Mesendoderm (in vitro differentiated cells): ENCODE data around the gene TXLNB. TPM values are rescaled to one million over a fixed set of nuclear protein-coding genes. Genes with fewer than 3 reads are reported as not detected.

Experiments used
- DNase-seq: peaks from one replicate; pipeline ENCODE4 v3.0.0; 2013
- H2AK5ac ChIP-seq: 2 replicates; pipeline ENCODE4 v1.6.1; 2013; ENCODE audit warnings: low read length, inconsistent platforms
- H2BK120ac ChIP-seq: 2 replicates; pipeline ENCODE4 v1.6.1; 2013; ENCODE audit warnings: low read depth, mild to moderate bottlenecking, low read length, moderate library complexity, mixed read lengths
- H2BK15ac ChIP-seq: replicated peaks from 2 replicates; pipeline ENCODE4 v1.6.1; 2013; ENCODE audit warnings: low read depth, mild to moderate bottlenecking, moderate library complexity
- H2BK5ac ChIP-seq: 2 replicates; pipeline ENCODE4 v1.6.1; 2013; ENCODE audit warnings: low read length, inconsistent platforms
- H3K18ac ChIP-seq: 2 replicates; pipeline ENCODE4 v1.6.1; 2013; ENCODE audit warnings: mild to moderate bottlenecking, low read length, mixed read lengths
- H3K23ac ChIP-seq: one replicate; pipeline ENCODE4 v1.6.1; 2013; ENCODE audit warnings: low read length
- H3K27ac ChIP-seq: 2 replicates; pipeline ENCODE4 v1.5.1; 2013; ENCODE audit warnings: low read depth, mild to moderate bottlenecking, inconsistent platforms, low read length, moderate library complexity
- H3K27me3 ChIP-seq: 2 replicates; pipeline ENCODE4 v1.6.1; 2013; ENCODE audit warnings: low read length, control low read depth, mild to moderate bottlenecking, inconsistent platforms; ENCODE audit not compliant: insufficient read depth, poor library complexity
- H3K36me3 ChIP-seq: 2 replicates; pipeline ENCODE4 v1.6.1; 2013; ENCODE audit warnings: low read length, inconsistent platforms; ENCODE audit not compliant: control insufficient read depth, insufficient read depth
- H3K4ac ChIP-seq: one replicate; pipeline ENCODE4 v1.6.1; 2013; ENCODE audit warnings: low read depth, mild to moderate bottlenecking, low read length, moderate library complexity
- H3K4me1 ChIP-seq: 2 replicates; pipeline ENCODE4 v1.6.1; 2013; ENCODE audit warnings: low read depth, low read length, inconsistent platforms; ENCODE audit not compliant: control insufficient read depth
- H3K4me2 ChIP-seq: 2 replicates; pipeline ENCODE4 v1.6.1; 2013; ENCODE audit warnings: low read length
- H3K4me3 ChIP-seq: 2 replicates; pipeline ENCODE4 v1.5.1; 2013; ENCODE audit warnings: mild to moderate bottlenecking, low read length
- H3K56ac ChIP-seq: one replicate; pipeline ENCODE4 v1.6.1; 2013; ENCODE audit warnings: low read length
- H3K79me1 ChIP-seq: 2 replicates; pipeline ENCODE4 v1.6.1; 2013; ENCODE audit warnings: low read length, inconsistent platforms
- H3K79me2 ChIP-seq: 2 replicates; pipeline ENCODE4 v1.6.1; 2013; ENCODE audit warnings: mild to moderate bottlenecking, low read length; ENCODE audit not compliant: control insufficient read depth, insufficient read depth
- H3K9ac ChIP-seq: 2 replicates; pipeline ENCODE4 v1.6.1; 2013; ENCODE audit warnings: low read length, inconsistent platforms
- H4K5ac ChIP-seq: one replicate; pipeline ENCODE4 v1.6.1; 2013; ENCODE audit warnings: low read length
- H4K8ac ChIP-seq: one replicate; pipeline ENCODE4 v1.6.1; 2013; ENCODE audit warnings: low read depth, mild to moderate bottlenecking, control low read depth, low read length, moderate library complexity
- WGBS: extraction: QIAGEN DNeasy Blood & Tissue Kit; methylation state at CpG from one replicate; pipeline ENCODE4 v1.1.7; 2013; ENCODE audit warnings: low lambda C conversion rate, missing lambda C conversion rate; ENCODE audit not compliant: insufficient coverage; ENCODE audit errors: extremely low coverage; 5-methylcytosine and 5-hydroxymethylcytosine counted together
- polyA plus RNA-seq, 2 experiments: library from polyadenylated mRNA; stranded (reverse); fragments of 200-250 nt; gene quantifications; one replicate each; pipeline ENCODE4 v1.2.3, GENCODE V29; 2013

The TXLNB gene
- 0.04 TPM for polyA plus RNA-seq (2013, experiment 1 of 2)
- polyA plus RNA-seq (2013, experiment 2 of 2): 0.01 TPM

DNA sequence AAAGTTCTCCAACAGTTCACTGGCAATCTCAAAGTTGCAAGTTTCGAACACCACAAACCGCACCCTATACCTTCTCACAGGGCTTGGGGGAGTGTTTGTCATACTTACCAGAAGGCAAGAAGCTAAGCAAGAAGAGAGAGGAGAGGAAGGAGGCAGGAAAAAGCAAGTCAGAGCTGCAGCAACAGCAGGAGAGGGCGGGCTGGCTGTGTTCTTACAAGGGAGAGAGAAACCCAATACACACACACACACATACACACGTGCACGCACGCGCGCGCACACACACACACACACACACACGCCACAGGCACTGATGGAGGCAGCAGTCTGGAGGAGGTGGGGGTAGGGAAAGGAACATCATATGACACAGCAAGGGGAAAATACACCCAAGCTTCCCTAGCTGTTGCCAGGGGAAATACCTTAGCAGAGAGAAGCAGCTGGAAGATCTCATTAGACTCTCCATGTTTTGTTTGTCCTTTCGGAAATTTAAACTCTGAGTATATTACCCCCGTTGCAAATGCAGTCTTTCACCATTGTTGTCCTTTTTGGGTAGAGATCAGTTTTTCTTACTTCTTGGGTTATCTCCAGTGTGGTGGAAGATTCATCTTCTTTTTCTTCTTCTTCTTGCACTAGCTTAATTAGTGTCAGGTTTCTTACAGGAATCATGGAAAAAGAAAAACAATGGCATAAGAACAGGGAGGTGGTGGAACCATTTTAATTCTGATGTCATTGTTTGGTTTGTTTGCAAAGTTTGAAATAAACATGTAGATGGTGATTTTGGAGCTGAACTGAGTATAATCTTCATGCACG is at the start of gene TXLNB:
TXLNB (minus strand) TSS at position 186 of the 807 bp plus-strand sequence. CDS start 3,099 bp downstream, outside the sequence.
- Histone ChIP-seq H3K9ac (no peak within 1 kb of the TSS), H3K18ac (no peak within 1 kb of the TSS), H4K8ac (no peak within 1 kb of the TSS), H2BK120ac (no peak within 1 kb of the TSS), H4K5ac (no peak within 1 kb of the TSS), H2BK15ac (no peak within 1 kb of the TSS), H3K23ac (no peak within 1 kb of the TSS), H3K4me3 (no peak within 1 kb of the TSS), H3K79me1 (no peaks in the 10 kb centered on the region), H2AK5ac (no peak within 1 kb of the TSS), H3K4ac (no peak within 1 kb of the TSS), H3K4me1 (no peaks in the 10 kb centered on the region), H3K56ac (no peak within 1 kb of the TSS), H3K27me3 (no peaks in the 10 kb centered on the region), H3K79me2 (no peaks in the 10 kb centered on the region), H3K27ac (no peak within 1 kb of the TSS), H2BK5ac (no peak within 1 kb of the TSS), H3K36me3 (no peaks in the 10 kb centered on the region), H3K4me2 (no peak within 1 kb of the TSS)
- peak; percentile 48 for DNase-seq
- no CpG with 5 or more reads among the region's 13 CpGs for WGBS

- no peak overlapping the region for H2BK5ac ChIP-seq
- no peaks in the 10 kb centered on the region for H3K79me1 ChIP-seq
- H2AK5ac ChIP-seq: no peak overlapping the region
- no peaks in the 10 kb centered on the region for H3K36me3 ChIP-seq
- no peak overlapping the region for H3K4me2 ChIP-seq
- no peak overlapping the region for H3K4ac ChIP-seq
- H2BK15ac ChIP-seq: no peak overlapping the region
- WGBS: no CpG with 5 or more reads among the region's 2 CpGs
- no peak for DNase-seq
- H3K79me2 ChIP-seq: no peaks in the 10 kb centered on the region
- no peak overlapping the region for H4K5ac ChIP-seq
- H2BK120ac ChIP-seq: no peak overlapping the region
- no peak overlapping the region for H3K18ac ChIP-seq
- H3K9ac ChIP-seq: no peak overlapping the region
- no peak overlapping the region for H3K27ac ChIP-seq
- H3K4me1 ChIP-seq: no peaks in the 10 kb centered on the region
- no peak overlapping the region for H4K8ac ChIP-seq
- H3K23ac ChIP-seq: no peak overlapping the region
- H3K27me3 ChIP-seq: no peaks in the 10 kb centered on the region
- no peak overlapping the region for H3K56ac ChIP-seq
- H3K4me3 ChIP-seq: no peak overlapping the region
Observed at GRCh38 chr6:139341060-139341459, 49.3 kb upstream of the TXLNB start.

GRCh38 chr6:139338795-139339194 is 47.0 kb upstream of the TXLNB start:
- DNase-seq: no peak
- H3K23ac ChIP-seq: no peak overlapping the region
- no peak overlapping the region for H4K5ac ChIP-seq
- no peaks in the 10 kb centered on the region for H3K36me3 ChIP-seq
- H3K79me1 ChIP-seq: no peaks in the 10 kb centered on the region
- no peak overlapping the region for H4K8ac ChIP-seq
- no peak overlapping the region for H3K4me3 ChIP-seq
- H2BK120ac ChIP-seq: no peak overlapping the region
- H3K4me1 ChIP-seq: no peaks in the 10 kb centered on the region
- no peak overlapping the region for H3K4ac ChIP-seq
- H2AK5ac ChIP-seq: no peak overlapping the region
- no CpG with 5 or more reads among the region's 9 CpGs for WGBS
- H3K79me2 ChIP-seq: no peaks in the 10 kb centered on the region
- H3K27ac ChIP-seq: no peak overlapping the region
- no peak overlapping the region for H3K9ac ChIP-seq
- H3K18ac ChIP-seq: no peak overlapping the region
- no peak overlapping the region for H3K56ac ChIP-seq
- no peaks in the 10 kb centered on the region for H3K27me3 ChIP-seq
- no peak overlapping the region for H2BK15ac ChIP-seq
- no peak overlapping the region for H3K4me2 ChIP-seq
- H2BK5ac ChIP-seq: no peak overlapping the region

GRCh38 chr6:139337830-139338229 is 46.0 kb upstream of the TXLNB start:
- no peak overlapping the region for H3K4me3 ChIP-seq
- no peak overlapping the region for H3K4ac ChIP-seq
- H3K27me3 ChIP-seq: no peaks in the 10 kb centered on the region
- H3K27ac ChIP-seq: no peak overlapping the region
- H3K79me2 ChIP-seq: no peaks in the 10 kb centered on the region
- no CpG with 5 or more reads among the region's 5 CpGs for WGBS
- no peak overlapping the region for H2BK15ac ChIP-seq
- H4K8ac ChIP-seq: no peak overlapping the region
- H2BK5ac ChIP-seq: no peak overlapping the region
- no peak overlapping the region for H3K18ac ChIP-seq
- no peak overlapping the region for H3K4me2 ChIP-seq
- no peaks in the 10 kb centered on the region for H3K4me1 ChIP-seq
- DNase-seq: no peak
- H2AK5ac ChIP-seq: no peak overlapping the region
- no peak overlapping the region for H3K56ac ChIP-seq
- no peak overlapping the region for H3K9ac ChIP-seq
- no peak overlapping the region for H2BK120ac ChIP-seq
- H4K5ac ChIP-seq: no peak overlapping the region
- H3K79me1 ChIP-seq: no peaks in the 10 kb centered on the region
- H3K23ac ChIP-seq: no peak overlapping the region
- H3K36me3 ChIP-seq: no peaks in the 10 kb centered on the region

DNA sequence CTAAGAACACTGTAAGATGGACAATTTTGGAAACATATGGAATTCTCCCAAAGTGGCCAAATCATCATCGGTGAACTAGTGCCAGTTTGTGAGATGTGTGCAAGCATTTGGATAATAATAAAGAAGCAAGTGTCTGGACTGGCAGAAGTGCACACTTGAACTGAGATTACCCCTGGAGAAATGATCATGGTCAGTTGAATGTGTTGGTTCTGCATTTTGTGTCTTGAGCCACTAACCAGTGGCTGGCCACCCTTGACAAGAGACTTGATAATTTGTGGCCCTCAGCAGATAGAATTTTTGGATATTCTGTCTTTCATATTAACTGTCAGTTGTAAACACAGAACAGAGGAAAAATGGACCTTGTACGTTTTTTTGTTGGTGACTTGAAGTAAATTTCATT is 45.2 kb upstream of the TXLNB start:
- no peak overlapping the region for H3K18ac ChIP-seq
- DNase-seq: no peak
- no peaks in the 10 kb centered on the region for H3K4me1 ChIP-seq
- H2BK120ac ChIP-seq: no peak overlapping the region
- no peak overlapping the region for H2BK5ac ChIP-seq
- WGBS: no CpG with 5 or more reads among the region's 2 CpGs
- no peak overlapping the region for H2AK5ac ChIP-seq
- H3K79me2 ChIP-seq: no peaks in the 10 kb centered on the region
- no peak overlapping the region for H4K8ac ChIP-seq
- H3K36me3 ChIP-seq: no peaks in the 10 kb centered on the region
- no peaks in the 10 kb centered on the region for H3K27me3 ChIP-seq
- no peak overlapping the region for H4K5ac ChIP-seq
- no peak overlapping the region for H3K27ac ChIP-seq
- H3K9ac ChIP-seq: no peak overlapping the region
- H3K4ac ChIP-seq: no peak overlapping the region
- H3K23ac ChIP-seq: no peak overlapping the region
- H2BK15ac ChIP-seq: no peak overlapping the region
- H3K56ac ChIP-seq: no peak overlapping the region
- no peak overlapping the region for H3K4me3 ChIP-seq
- no peaks in the 10 kb centered on the region for H3K79me1 ChIP-seq
- H3K4me2 ChIP-seq: no peak overlapping the region

DNA sequence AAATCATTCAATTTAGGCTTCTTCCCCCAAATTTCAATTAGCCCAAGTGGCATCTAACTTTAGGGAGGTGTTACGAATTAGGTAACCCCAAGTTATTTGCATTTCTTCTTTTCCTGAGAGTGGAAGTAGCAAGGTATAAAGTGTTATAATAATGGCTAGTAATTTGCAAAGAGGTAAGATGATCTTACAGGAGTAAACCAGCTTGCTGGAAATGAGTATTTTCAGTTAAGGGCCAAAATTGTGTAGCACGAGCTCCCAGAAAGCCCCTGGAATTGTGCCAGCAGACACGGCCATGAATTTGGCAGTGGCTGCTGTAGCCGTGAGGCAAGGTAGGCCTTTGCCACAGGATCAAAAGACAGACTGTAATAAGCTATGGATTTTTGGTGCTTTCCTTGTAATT is 44.7 kb upstream of the TXLNB start:
- H4K5ac ChIP-seq: no peak overlapping the region
- no peak overlapping the region for H3K9ac ChIP-seq
- no peaks in the 10 kb centered on the region for H3K4me1 ChIP-seq
- H2BK5ac ChIP-seq: no peak overlapping the region
- H2BK15ac ChIP-seq: no peak overlapping the region
- H3K79me2 ChIP-seq: no peaks in the 10 kb centered on the region
- H3K4me3 ChIP-seq: no peak overlapping the region
- H2BK120ac ChIP-seq: no peak overlapping the region
- no peak overlapping the region for H3K27ac ChIP-seq
- no peak overlapping the region for H4K8ac ChIP-seq
- no CpG with 5 or more reads among the region's 4 CpGs for WGBS
- H3K36me3 ChIP-seq: no peaks in the 10 kb centered on the region
- no peak overlapping the region for H3K18ac ChIP-seq
- no peak overlapping the region for H3K4ac ChIP-seq
- DNase-seq: no peak
- H2AK5ac ChIP-seq: no peak overlapping the region
- no peak overlapping the region for H3K23ac ChIP-seq
- no peak overlapping the region for H3K4me2 ChIP-seq
- H3K56ac ChIP-seq: no peak overlapping the region
- H3K27me3 ChIP-seq: no peaks in the 10 kb centered on the region
- H3K79me1 ChIP-seq: no peaks in the 10 kb centered on the region
